GM18508 (cell line): Measurements from ENCODE around the gene ACVR1B.

ENCODE experiments used
- ATAC-seq: cut with Tn5 transposase; IDR thresholded peaks from one replicate; pipeline ENCODE4 v1.9.1; 2021; ENCODE audit warnings: moderate number of reproducible peaks; ENCODE audit not compliant: insufficient read depth, unreplicated experiment

The ACVR1B gene

GRCh38 chr12:51994539-51994820, 43.0 kb downstream of the ACVR1B start:
- no peak for ATAC-seq

- ATAC-seq: no peak
Observed at GRCh38 chr12:51994959-51995358, 43.5 kb downstream of the ACVR1B start.

- ATAC-seq: no peak
Observed at GRCh38 chr12:51997136-51997535, 45.6 kb downstream of the ACVR1B start.

GRCh38 chr12:52003016-52003550, 51.6 kb downstream of the ACVR1B start:
- ATAC-seq: no peak

GRCh38 chr12:52003591-52003990, 52.1 kb downstream of the ACVR1B start:
- ATAC-seq: no peak

GRCh38 chr12:52004042-52004648, 52.6 kb downstream of the ACVR1B start:
- ATAC-seq: no peak

- no peak for ATAC-seq
Observed at GRCh38 chr12:52005218-52005902, 53.9 kb downstream of the ACVR1B start.

- ATAC-seq: no peak
Observed at GRCh38 chr12:52005903-52006703, 54.6 kb downstream of the ACVR1B start.

- no peak for ATAC-seq
Observed at GRCh38 chr12:52006726-52007157, 55.2 kb downstream of the ACVR1B start, which contains the start of gene TAMALIN. TSS of gene TAMALIN (plus strand) at chr12:52006946. CDS start at chr12:52007020, 74 bp downstream.

- no peak for ATAC-seq
Observed at GRCh38 chr12:52007158-52007921, 55.8 kb downstream of the ACVR1B start.

GRCh38 chr12:52007982-52008510, 56.5 kb downstream of the ACVR1B start:
- no peak for ATAC-seq

- ATAC-seq: no peak
Observed at GRCh38 chr12:52009081-52009751, 57.7 kb downstream of the ACVR1B start.

GRCh38 chr12:52010152-52010622, 58.7 kb downstream of the ACVR1B start:
- ATAC-seq: no peak

- ATAC-seq: no peak
Observed at GRCh38 chr12:52010692-52011601, 59.4 kb downstream of the ACVR1B start.

- ATAC-seq: no peak
Observed at GRCh38 chr12:52011602-52012214, 60.2 kb downstream of the ACVR1B start.

GRCh38 chr12:52013626-52014310, 62.3 kb downstream of the ACVR1B start:
- ATAC-seq: no peak
